ENCODE results near the gene SAA2. TPM values are rescaled to one million over a fixed set of nuclear protein-coding genes. Genes with fewer than 3 reads are reported as not detected.
A peak's percentile ranks its signal among the peaks of the same experiment; 100 is the strongest.

SAA2 gene
- total RNA-seq, 4 donors from 2014 or later = 12.6 TPM; not detected in 3

- no peak for TF ChIP-seq POLR2A (IDR thresholded peaks at IDR 0.05)
- TF ChIP-seq EP300 (IDR thresholded peaks at IDR 0.05) = no peak
- TF ChIP-seq CTCF (IDR thresholded peaks at IDR 0.05) = no peak
- H3K9me3 ChIP-seq = no peaks in the 10 kb centered on the region
- 56 to 67% methylated on average over 6 of the region's 6 CpGs for WGBS, 2 donors
- H3K36me3 ChIP-seq = no peaks in the 10 kb centered on the region
- H3K4me1 ChIP-seq = no peaks in the 10 kb centered on the region
- no peak overlapping the region for H3K4me3 ChIP-seq
- H3K27ac ChIP-seq = no peak overlapping the region
- DNase-seq (ENCODE audit: low spot score in 2 of 2) = no peak
- no peaks in the 10 kb centered on the region for H3K27me3 ChIP-seq
Measured at GRCh38 chr11:18245396-18245795, 3.1 kb downstream of the SAA2 start.

GRCh38 chr11:18243783-18244362 lies 4.6 kb downstream of the SAA2 start:
- DNase-seq (ENCODE audit: low spot score in 2 of 2) = peak; percentile 19 to 63
- TF ChIP-seq CTCF (IDR thresholded peaks at IDR 0.05) = peak; percentile 28 to 61 (median 58)
- no peak for TF ChIP-seq EP300 (IDR thresholded peaks at IDR 0.05)

GRCh38 chr11:18239655-18240054 lies 8.8 kb downstream of the SAA2 start:
- 83 to 85% methylated on average over 1 of the region's 1 CpG for WGBS, 2 donors
- TF ChIP-seq POLR2A (IDR thresholded peaks at IDR 0.05) = no peak
- TF ChIP-seq CTCF (IDR thresholded peaks at IDR 0.05) = no peak
- TF ChIP-seq EP300 (IDR thresholded peaks at IDR 0.05) = no peak
- Histone ChIP-seq H3K4me1 (no peaks in the 10 kb centered on the region), H3K4me3 (no peak overlapping the region), H3K36me3 (no peaks in the 10 kb centered on the region), H3K27ac (no peak overlapping the region), H3K9me3 (no peaks in the 10 kb centered on the region), H3K27me3 (no peaks in the 10 kb centered on the region)
- DNase-seq (ENCODE audit: low spot score in 2 of 2) = no peak

More at GRCh38 chr11:18243783-18244362, 4.6 kb downstream of the SAA2 start:
- H3K9me3 ChIP-seq = no peaks in the 10 kb centered on the region
- H3K4me1 ChIP-seq = no peaks in the 10 kb centered on the region
- WGBS, 2 donors = 0% methylated on average over 1 of the region's 1 CpG
- H3K27ac ChIP-seq = no peak overlapping the region
- no peak overlapping the region for H3K4me3 ChIP-seq
- H3K27me3 ChIP-seq = no peaks in the 10 kb centered on the region
- no peaks in the 10 kb centered on the region for H3K36me3 ChIP-seq

- no peaks in the 10 kb centered on the region for H3K27me3 ChIP-seq
- WGBS, 2 donors = 62 to 77% methylated on average over 2 of the region's 2 CpGs
- DNase-seq (ENCODE audit: low spot score in 2 of 2) = no peak
- H3K4me1 ChIP-seq = no peaks in the 10 kb centered on the region
- no peaks in the 10 kb centered on the region for H3K9me3 ChIP-seq
- no peaks in the 10 kb centered on the region for H3K36me3 ChIP-seq
- no peak within 1 kb of the TSS for H3K27ac ChIP-seq
- TF ChIP-seq CTCF (IDR thresholded peaks at IDR 0.05) (no peak), POLR2A (IDR thresholded peaks at IDR 0.05) (no peak), EP300 (IDR thresholded peaks at IDR 0.05) (no peak)
- no peak within 1 kb of the TSS for H3K4me3 ChIP-seq
Measured at GRCh38 chr11:18236664-18237356, 11.7 kb downstream of the SAA2 start, which contains the start of gene SAA4. TSS of gene SAA4 (minus strand) at chr11:18236802. CDS start at chr11:18235926, 876 bp downstream.

Data from tibial nerve (tissue), 4 donors.